Femur (tissue), 1 donor: ENCODE measurements around the gene TSC1.
"Not testable (repeated sequence)": the region's sequence is repeated elsewhere in the genome, so short reads cannot be mapped to it uniquely, and the experiment has no call there.

Experiments
- DNase-seq: peaks from one replicate; pipeline ENCODE4 v3.0.0-alpha.2; 2017

TSC1 gene

DNA sequence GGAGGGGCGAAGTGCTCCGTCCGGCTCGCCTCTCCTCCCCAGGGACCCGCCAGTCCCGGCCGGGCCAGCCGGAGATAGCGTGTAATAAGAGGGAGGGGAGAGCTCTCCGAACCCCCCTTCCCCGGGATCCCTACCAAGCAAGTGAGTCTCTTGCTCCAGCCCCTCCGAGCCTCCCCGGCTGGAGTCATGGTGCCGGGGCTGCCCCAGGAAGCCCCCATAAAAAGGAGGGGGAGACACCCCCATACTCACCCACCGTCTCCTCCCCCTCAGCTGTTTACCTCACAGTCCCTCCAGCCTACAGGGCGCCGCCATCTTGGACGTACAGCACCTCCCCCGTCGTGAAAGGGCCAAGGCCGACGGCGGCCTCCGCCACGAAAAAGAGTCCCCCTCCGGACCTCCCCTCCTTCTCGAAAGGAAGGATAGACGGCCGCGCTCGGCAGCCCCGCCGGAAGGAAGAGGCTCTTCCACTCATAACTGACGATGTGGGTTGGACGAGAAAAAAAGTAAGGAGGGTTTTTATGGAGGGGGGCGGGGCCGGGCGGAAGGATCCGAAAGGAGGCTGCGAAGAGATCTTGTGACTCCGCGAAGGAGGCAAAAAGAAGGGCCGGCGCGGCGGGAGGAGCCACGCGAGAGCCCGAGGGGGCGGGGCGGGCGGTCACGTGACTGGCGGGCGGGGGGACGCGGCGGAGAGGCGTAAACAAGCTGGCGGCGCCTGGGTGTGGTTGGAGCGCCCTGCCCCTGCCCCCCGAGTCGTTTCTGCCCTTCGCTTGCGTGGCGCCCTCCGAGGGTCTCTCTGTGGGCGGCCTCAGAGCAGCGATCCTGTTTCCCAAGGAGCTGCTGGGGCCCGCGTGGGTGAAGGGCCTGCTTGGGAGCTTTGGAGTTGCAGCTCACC lies at the start of gene TSC1:
TSS of gene TSC1 (minus strand) at position 323 of the 892 bp plus-strand sequence. CDS start 15,744 bp downstream, outside the sequence.
- peak; percentile 98 for DNase-seq

DNA sequence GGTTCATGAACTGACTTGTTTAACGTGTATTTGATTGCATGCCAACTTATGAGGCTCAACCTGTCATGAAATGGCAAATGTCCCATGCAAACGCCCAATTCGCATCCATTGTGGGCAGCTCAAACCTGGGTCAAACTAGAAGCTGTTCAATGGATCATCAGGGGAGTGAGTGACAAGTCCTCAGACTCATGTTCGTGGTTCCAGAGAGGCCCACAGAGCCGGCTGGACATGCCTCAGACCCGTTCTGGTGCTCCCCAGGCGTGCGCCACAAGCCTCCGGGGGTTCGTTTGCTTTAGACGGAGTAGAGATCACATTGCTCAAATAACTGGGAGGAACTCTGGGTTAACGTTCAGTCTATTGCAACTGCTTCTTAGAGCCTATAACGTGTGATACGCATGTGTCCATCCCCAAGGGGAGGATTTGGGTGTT lies 49.1 kb upstream of the TSC1 start:
- no peak for DNase-seq

GRCh38 chr9:132991351-132992300 lies 47.2 kb upstream of the TSC1 start:
- DNase-seq: no peak

DNA sequence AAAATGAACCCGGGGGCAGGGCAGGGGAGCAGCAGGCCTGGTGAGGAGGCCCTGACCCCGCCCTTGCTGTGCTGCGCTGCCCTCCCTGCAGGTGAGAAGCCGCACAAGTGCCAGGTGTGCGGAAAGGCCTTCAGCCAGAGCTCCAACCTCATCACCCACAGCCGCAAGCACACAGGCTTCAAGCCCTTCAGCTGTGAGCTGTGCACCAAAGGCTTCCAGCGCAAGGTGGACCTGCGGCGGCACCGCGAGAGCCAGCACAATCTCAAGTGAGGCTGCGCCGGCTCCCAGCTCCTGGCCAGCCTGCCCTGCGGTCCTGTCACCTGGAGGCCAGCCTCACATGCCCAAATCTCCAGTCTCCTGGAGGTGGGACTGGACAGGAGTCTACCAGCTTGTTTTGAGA lies 46.4 kb upstream of the TSC1 start:
- no peak for DNase-seq

- not testable (repeated sequence) for DNase-seq
These were observed 45.7 kb upstream of the TSC1 start for GRCh38 chr9:132989998-132990557.

DNA sequence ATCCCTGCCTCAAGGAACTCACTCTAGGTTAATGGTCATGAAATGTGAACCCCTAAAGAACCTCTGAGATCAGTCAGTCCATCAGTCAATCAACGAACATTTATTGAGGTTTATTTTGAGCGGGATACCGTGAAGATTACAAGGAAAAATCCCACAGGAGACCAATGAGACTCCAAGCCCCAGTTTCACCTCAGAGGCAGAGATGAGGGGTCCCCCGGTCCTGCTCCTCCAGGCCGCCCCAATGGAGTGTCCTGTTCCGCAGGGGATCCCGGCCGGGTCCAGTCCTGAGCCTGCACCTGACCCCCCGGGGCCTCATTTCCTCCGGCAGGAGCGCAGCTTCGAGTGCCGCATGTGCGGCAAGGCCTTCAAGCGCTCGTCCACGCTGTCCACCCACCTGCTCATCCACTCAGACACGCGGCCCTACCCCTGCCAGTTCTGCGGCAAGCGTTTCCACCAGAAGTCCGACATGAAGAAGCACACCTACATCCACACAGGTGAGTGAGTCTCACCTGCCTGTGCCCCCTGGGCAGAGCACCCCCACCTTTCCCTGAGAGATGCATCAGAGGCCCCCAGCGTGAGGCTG lies 45.1 kb upstream of the TSC1 start:
- no peak for DNase-seq

- no peak for DNase-seq
These were observed 44.5 kb upstream of the TSC1 start for GRCh38 chr9:132989014-132989310.

GRCh38 chr9:132988244-132989013 lies 44.0 kb upstream of the TSC1 start:
- DNase-seq: no peak

GRCh38 chr9:132986640-132987620 lies 42.5 kb upstream of the TSC1 start:
- DNase-seq: no peak

DNA sequence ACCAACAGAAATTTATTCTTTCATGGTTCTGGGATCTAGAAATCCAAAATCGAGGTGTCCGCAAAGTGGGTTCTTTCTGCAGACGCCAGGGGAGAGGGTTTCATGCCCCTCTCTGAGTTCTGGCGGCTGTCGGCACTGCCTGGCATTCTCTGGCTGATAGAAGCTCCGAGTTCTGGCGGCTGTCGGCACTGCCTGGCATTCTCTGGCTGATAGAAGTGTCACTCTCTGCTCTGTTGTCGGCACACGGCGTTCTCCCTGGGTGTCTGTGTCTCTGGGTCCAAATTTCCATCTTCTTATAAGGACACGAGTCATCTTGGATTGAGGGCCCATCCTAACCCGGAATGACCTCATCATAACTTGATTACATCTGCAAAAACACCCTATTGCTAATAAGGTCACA lies 41.7 kb upstream of the TSC1 start:
- no peak for DNase-seq

DNA sequence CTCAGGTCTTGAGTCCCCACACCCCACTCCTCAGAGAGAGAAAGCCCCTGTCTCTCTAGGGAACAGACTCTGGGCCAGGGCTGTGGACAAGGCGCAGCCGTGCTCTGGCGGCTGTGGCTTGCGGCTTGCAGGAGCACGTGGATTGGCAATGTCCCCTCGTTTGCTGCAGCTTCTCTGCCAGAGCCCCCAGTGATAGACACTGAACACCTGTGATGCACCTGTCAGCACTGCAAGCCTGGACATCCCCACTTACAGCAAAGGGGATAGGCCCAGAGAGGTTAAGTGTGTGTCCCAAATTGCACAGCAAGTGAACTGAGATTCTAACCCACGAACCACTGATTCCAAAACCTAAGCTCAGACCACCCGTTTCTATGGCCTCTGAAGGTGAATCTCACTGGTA lies 41.1 kb upstream of the TSC1 start:
- no peak for DNase-seq

- DNase-seq: no peak
These were observed 40.6 kb upstream of the TSC1 start for GRCh38 chr9:132985071-132985350.

GRCh38 chr9:132984202-132985070 lies 40.0 kb upstream of the TSC1 start:
- no peak for DNase-seq

DNA sequence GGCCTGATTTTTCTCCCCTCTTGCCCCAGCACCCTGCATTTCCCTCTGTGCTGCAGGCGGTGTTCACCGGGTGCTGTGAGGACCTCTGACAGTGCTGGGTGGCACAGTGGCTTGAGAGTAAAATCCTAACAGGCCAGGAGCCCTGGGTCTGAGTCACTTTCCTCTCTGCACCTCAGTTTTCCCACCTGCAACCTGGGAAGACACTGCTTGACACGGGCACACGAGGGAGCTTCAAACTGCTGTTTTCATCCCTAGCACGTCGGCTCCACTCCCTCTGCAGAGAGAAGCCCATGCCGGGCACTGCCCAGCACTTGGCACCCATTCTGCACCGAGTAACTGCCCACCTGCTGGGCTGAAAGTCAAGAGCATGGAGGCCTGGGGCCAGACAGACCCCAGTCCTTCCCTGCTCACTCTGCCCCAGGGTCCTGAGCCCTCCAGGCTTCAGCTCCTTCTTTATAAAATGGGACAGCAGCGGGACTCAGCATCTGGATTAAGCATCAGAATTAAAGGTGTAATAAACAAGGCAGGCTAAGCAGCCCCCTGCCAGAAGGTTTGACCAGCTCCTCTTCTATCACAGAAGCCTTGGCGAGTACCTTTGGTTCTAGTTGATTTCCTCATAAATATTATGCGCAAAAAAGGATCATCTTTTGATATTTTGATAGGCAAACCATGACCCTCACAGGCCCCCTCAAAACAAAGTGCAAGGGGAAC lies 39.2 kb upstream of the TSC1 start:
- DNase-seq: no peak

DNA sequence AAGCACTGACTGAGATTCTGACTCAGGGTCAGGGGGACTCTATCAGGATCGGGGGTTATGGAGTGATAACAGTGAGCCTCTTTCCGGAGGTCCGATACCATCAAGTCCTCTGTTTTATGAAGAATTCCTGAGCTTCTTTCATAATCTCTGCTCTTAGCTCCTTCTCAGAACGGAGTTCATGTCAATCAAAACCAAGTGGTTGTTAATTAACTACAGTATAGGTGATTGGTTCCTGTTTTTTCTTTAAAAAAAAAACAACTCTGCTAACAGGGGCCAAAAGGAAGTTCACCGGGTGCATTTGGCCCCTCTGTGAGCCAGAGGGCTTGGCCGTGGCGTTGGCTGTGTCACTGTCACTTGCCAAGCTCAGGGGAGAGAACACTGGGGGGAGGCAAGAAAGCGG lies 38.0 kb upstream of the TSC1 start:
- no peak for DNase-seq

GRCh38 chr9:132980157-132980556 lies 35.7 kb upstream of the TSC1 start:
- no peak for DNase-seq

GRCh38 chr9:132978451-132979131 lies 34.2 kb upstream of the TSC1 start, which contains the start of gene GFI1B:
TSS of gene GFI1B (plus strand) at chr9:132978694. CDS start at chr9:132986679, 7,985 bp downstream.
- no peak for DNase-seq

GRCh38 chr9:132978112-132978450 lies 33.7 kb upstream of the TSC1 start:
- DNase-seq: no peak

- DNase-seq: no peak
These were observed 32.2 kb upstream of the TSC1 start for GRCh38 chr9:132976571-132976970.
